ENCODE data around the gene DST. TPM values are rescaled to one million over a fixed set of nuclear protein-coding genes. Genes with fewer than 3 reads are reported as not detected.

The DST gene
- total and polyA plus RNA-seq, 2 of the 4 experiments (the other 2 are of a cell fraction), result 97.7 to 452 TPM

GRCh38 chr6:56417823-56418222 lies 224.9 kb downstream of the DST start:
- H3K27ac ChIP-seq (ENCODE audit: insufficient read depth, low read length), result no peak overlapping the region
- in situ Hi-C loops (cut with MboI; ENCODE audit: low sequenced_read_pairs), result no loop called here
- no peak overlapping the region for H4K5ac ChIP-seq (ENCODE audit: low read depth, low read length)
- intact Hi-C loops (cut with micrococcal nuclease), result loop anchor here (5.0 kb wide), 1 partner anchor 41 kb away; no protein-coding TSS in a partner anchor
- no peak overlapping the region for H3K4me3 ChIP-seq (ENCODE audit: insufficient read depth, low read depth, low read length)
- no peak overlapping the region for H2AK5ac ChIP-seq (ENCODE audit: low read depth, low read length)
- H3K14ac ChIP-seq (replicated peaks; ENCODE audit: low read depth, low read length), result no peak overlapping the region
- H2BK20ac ChIP-seq (ENCODE audit: low read depth, low read length), result no peak overlapping the region
- H3K23ac ChIP-seq (ENCODE audit: low read depth, low read length), result no peak overlapping the region
- ATAC-seq (ENCODE audit: low read depth) (no peak), DNase-seq (no peak)
- no peak overlapping the region for H4K91ac ChIP-seq (ENCODE audit: insufficient read depth, low read depth, low read length)
- no peak for TF ChIP-seq RCOR1 (IDR thresholded peaks at IDR 0.05; ENCODE audit: insufficient replicate concordance, low read length)
- no peak for TF ChIP-seq BHLHE40 (IDR thresholded peaks at IDR 0.05; ENCODE audit: low read depth, low read length)
- TF ChIP-seq MXI1 (IDR thresholded peaks at IDR 0.05; ENCODE audit: borderline replicate concordance, low read depth, low read length), result no peak
- no peak for TF ChIP-seq ELK1 (IDR thresholded peaks at IDR 0.05; ENCODE audit: borderline replicate concordance, low read depth, low read length)
- TF ChIP-seq USF2 (IDR thresholded peaks at IDR 0.05; ENCODE audit: low read depth, low read length), result no peak
- no peak for TF ChIP-seq CTCF (conservative IDR thresholded peaks at IDR 0.05; ENCODE audit: low read depth, low read length)
- TF ChIP-seq MAZ (IDR thresholded peaks at IDR 0.05; ENCODE audit: borderline replicate concordance, low read depth, low read length), result no peak
- no peak for TF ChIP-seq CHD1 (IDR thresholded peaks at IDR 0.05; ENCODE audit: low read depth, low read length)
- TF ChIP-seq NFE2L2 (IDR thresholded peaks at IDR 0.05; ENCODE audit: low read depth, low read length), result no peak
- TF ChIP-seq FOS (IDR thresholded peaks at IDR 0.05; ENCODE audit: low read depth, low read length), result no peak
- TF ChIP-seq RAD21 (IDR thresholded peaks at IDR 0.05; ENCODE audit: low read length), result no peak
- TF ChIP-seq RFX5 (IDR thresholded peaks at IDR 0.05; ENCODE audit: low read depth, low read length), result no peak
- no peak for TF ChIP-seq POLR2A (IDR thresholded peaks at IDR 0.05; ENCODE audit: low read depth, low read length)
- no peak for TF ChIP-seq CEBPB (IDR thresholded peaks at IDR 0.05; ENCODE audit: low read depth, low read length)
- no peak overlapping the region for H3K9ac ChIP-seq (ENCODE audit: low read depth, low read length)
- H2AFZ ChIP-seq (replicated peaks; ENCODE audit: low read length, poor library complexity), result no peak overlapping the region
- no peaks in the 10 kb centered on the region for H3K79me1 ChIP-seq (ENCODE audit: low read depth in 1 of 2, low read length in 2 of 2)
- no peaks in the 10 kb centered on the region for H3K9me1 ChIP-seq (ENCODE audit: insufficient read depth, low read length)
- H2BK5ac ChIP-seq (ENCODE audit: low read depth, low read length, poor library complexity, severe bottlenecking), result no peak overlapping the region
- WGBS, 2 experiments (ENCODE audit: extremely low coverage in 2 of 2, insufficient read length in 1 of 2), result no CpG with 5 or more reads among the region's 2 CpGs
- H3K4me1 ChIP-seq (ENCODE audit: control insufficient read depth, insufficient read depth, low read length), result no peaks in the 10 kb centered on the region
- ChIA-PET POLR2A (ENCODE audit: unreplicated experiment) (no interaction called here), CTCF (no interaction called here)
- no peak overlapping the region for H3K4ac ChIP-seq (ENCODE audit: low read depth, low read length)
- no peak overlapping the region for H3K4me2 ChIP-seq (ENCODE audit: low read depth, low read length)
- no peak overlapping the region for H3K56ac ChIP-seq (ENCODE audit: extremely low read depth, insufficient read depth, low read length)
- no peaks in the 10 kb centered on the region for H3K9me3 ChIP-seq (ENCODE audit: control insufficient read depth, insufficient read depth, low read length)
- no peak overlapping the region for H2BK15ac ChIP-seq (ENCODE audit: low read depth, low read length)
- H3K27me3 ChIP-seq (ENCODE audit: control insufficient read depth, insufficient read depth, low read length), result no peaks in the 10 kb centered on the region
- H4K8ac ChIP-seq (ENCODE audit: low read depth in 2 of 2, low read length in 2 of 2), result no peak overlapping the region
- dilution Hi-C loops (cut with HindIII; ENCODE audit: low sequenced_read_pairs, unreplicated experiment), result no loop called here
- H3K36me3 ChIP-seq (ENCODE audit: control insufficient read depth, insufficient read depth, low read length), result no peaks in the 10 kb centered on the region
- H2AK9ac ChIP-seq (replicated peaks; ENCODE audit: low read depth, low read length, poor library complexity), result no peak overlapping the region
- no peak overlapping the region for H3K18ac ChIP-seq (ENCODE audit: low read depth, low read length)
- BruUV-seq (replicated peaks), result no TSS peak
- H2BK120ac ChIP-seq (ENCODE audit: low read depth, low read length), result no peak overlapping the region
- H4K20me1 ChIP-seq (ENCODE audit: insufficient read depth, low read length), result no peaks in the 10 kb centered on the region
